MM.1S (cell line): Measurements from ENCODE around the gene TSPAN17.

ENCODE experiments used
- DNase-seq: peaks from one replicate; pipeline ENCODE4 v3.0.0-alpha.2; 2015
- H2AFZ ChIP-seq: fragments of 300-600 bp; sonication (generic); 2 replicates; pipeline ENCODE4 v1.6.0; 2016; ENCODE audit warnings: antibody characterized with exemption, low read length
- H3F3A ChIP-seq: fragments of 300-600 bp; sonication (generic); 2 replicates; pipeline ENCODE4 v1.6.1; 2016; ENCODE audit warnings: mild to moderate bottlenecking, antibody characterized with exemption, low read length, moderate library complexity, mixed read lengths; ENCODE audit not compliant: insufficient read depth
- H3K27ac ChIP-seq: fragments of 300-600 bp; sonication (generic); 2 replicates; pipeline ENCODE4 v1.5.1; 2016; ENCODE audit warnings: mild to moderate bottlenecking, low read length
- H3K27me3 ChIP-seq: fragments of 300-600 bp; sonication (generic); replicated peaks from 2 replicates; pipeline ENCODE4 v1.6.0; 2016; ENCODE audit warnings: low read length; ENCODE audit not compliant: insufficient read depth
- H3K36me3 ChIP-seq: fragments of 300-600 bp; sonication (generic); replicated peaks from 2 replicates; pipeline ENCODE4 v1.6.1; 2016; ENCODE audit warnings: mild to moderate bottlenecking, low read length, mixed read lengths; ENCODE audit not compliant: insufficient read depth
- H3K4me1 ChIP-seq: fragments of 300-600 bp; sonication (generic); 2 replicates; pipeline ENCODE4 v1.6.1; 2016; ENCODE audit warnings: low read length, mixed read lengths
- H3K4me2 ChIP-seq: fragments of 300-600 bp; sonication (generic); 2 replicates; pipeline ENCODE4 v1.6.0; 2016; ENCODE audit warnings: low read depth, low read length
- H3K4me3 ChIP-seq: fragments of 300-600 bp; sonication (generic); 2 replicates; pipeline ENCODE4 v1.5.1; 2016; ENCODE audit warnings: low read length, mixed read lengths
- H3K79me2 ChIP-seq: fragments of 300-600 bp; sonication (generic); 2 replicates; pipeline ENCODE4 v1.6.1; 2016; ENCODE audit warnings: mixed run types, low read length, mixed read lengths
- H3K9ac ChIP-seq: fragments of 300-600 bp; sonication (generic); 2 replicates; pipeline ENCODE4 v1.6.1; 2016; ENCODE audit warnings: low read length, mixed read lengths
- H3K9me2 ChIP-seq: fragments of 300-600 bp; sonication (generic); replicated peaks from 2 replicates; pipeline ENCODE4 v1.6.1; 2016; ENCODE audit warnings: mild to moderate bottlenecking, low read length, mixed read lengths; ENCODE audit not compliant: insufficient read depth
- H3K9me3 ChIP-seq: fragments of 300-600 bp; sonication (generic); replicated peaks from 2 replicates; pipeline ENCODE4 v1.6.1; 2016; ENCODE audit warnings: mild to moderate bottlenecking, low read length, mixed read lengths; ENCODE audit not compliant: insufficient read depth
- H4K20me1 ChIP-seq: fragments of 300-600 bp; sonication (generic); 2 replicates; pipeline ENCODE4 v1.6.1; 2016; ENCODE audit warnings: mild to moderate bottlenecking, low read length, moderate library complexity, mixed read lengths; ENCODE audit not compliant: insufficient read depth
- CTCF ChIP-seq: fragments of 300-600 bp; sonication (generic); IDR thresholded peaks from 2 replicates; pipeline ENCODE4 v1.5.1; 2016; ENCODE audit warnings: antibody characterized with exemption, low read length, mixed read lengths
- EZH2 ChIP-seq: fragments of 300-600 bp; sonication (generic); optimal IDR thresholded peaks from 2 replicates; pipeline ENCODE3; 2017; ENCODE audit warnings: low read depth, mild to moderate bottlenecking, antibody characterized with exemption, low read length, mixed read lengths
- EZH2phosphoT487 ChIP-seq: fragments of 300-600 bp; sonication (generic); IDR thresholded peaks from 2 replicates; pipeline ENCODE4 v1.6.1; 2018; ENCODE audit warnings: antibody characterized with exemption, low read length

TSPAN17 gene

GRCh38 chr5:176614805-176615478, 32.3 kb upstream of the TSPAN17 start:
- Histone ChIP-seq H3K4me3 (no peak overlapping the region), H3K4me1 (peaks cover 7% of the 10 kb centered on the region; the same call in 1 of the 2 replicates), H3K27me3 (peaks cover 70% of the 10 kb centered on the region), H3K79me2 (no peaks in the 10 kb centered on the region), H3K9me3 (no peaks in the 10 kb centered on the region), H3K36me3 (no peaks in the 10 kb centered on the region), H3K9ac (no peak overlapping the region), H4K20me1 (no peaks in the 10 kb centered on the region), H3K9me2 (no peaks in the 10 kb centered on the region), H2AFZ (no peak overlapping the region), H3K27ac (no peak overlapping the region), H3K4me2 (no peak overlapping the region), H3F3A (0 out of 2 replicates have a peak, but pooled peaks cover 4% of the 10 kb centered on the region)
- TF ChIP-seq EZH2 (no peak), EZH2phosphoT487 (no peak), CTCF (no peak)
- no peak for DNase-seq

- Histone ChIP-seq H3K4me1 (0 out of 2 replicates have a peak, but pooled peaks cover 1% of the 10 kb centered on the region), H3K79me2 (no peaks in the 10 kb centered on the region), H3K9ac (no peak overlapping the region), H2AFZ (no peak overlapping the region), H3K4me3 (no peak overlapping the region), H3K27me3 (peaks cover 80% of the 10 kb centered on the region), H3F3A (no peaks in the 10 kb centered on the region), H3K36me3 (no peaks in the 10 kb centered on the region), H4K20me1 (no peaks in the 10 kb centered on the region), H3K9me2 (no peaks in the 10 kb centered on the region), H3K4me2 (no peak overlapping the region), H3K9me3 (no peaks in the 10 kb centered on the region), H3K27ac (no peak overlapping the region)
- no peak for DNase-seq
- no peak for TF ChIP-seq CTCF
- TF ChIP-seq EZH2phosphoT487 = no peak
- no peak for TF ChIP-seq EZH2
Observed at GRCh38 chr5:176616511-176616910, 30.8 kb upstream of the TSPAN17 start.

DNA sequence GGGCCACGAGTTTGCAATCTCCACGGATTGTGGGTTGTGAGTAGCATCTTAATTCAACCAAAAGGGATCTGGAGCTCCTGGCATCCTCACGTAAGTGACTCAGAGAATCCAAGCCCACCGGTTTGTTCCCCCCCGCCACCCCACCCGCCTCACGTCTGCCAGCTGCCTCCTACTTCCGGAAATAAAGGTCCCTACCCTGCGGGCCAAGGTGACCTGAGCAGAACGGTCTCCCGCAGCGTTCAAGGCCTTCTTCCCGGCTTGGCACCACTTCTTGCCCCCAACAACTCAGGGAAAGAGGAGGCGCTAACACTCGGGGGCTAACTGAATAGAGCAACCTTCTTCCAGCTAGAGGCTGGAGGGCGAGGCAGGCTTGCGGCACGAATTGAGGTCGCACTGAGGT, 28.5 kb upstream of the TSPAN17 start:
- Histone ChIP-seq H4K20me1 (no peaks in the 10 kb centered on the region), H3K4me3 (no peak overlapping the region), H2AFZ (no peak overlapping the region), H3K27me3 (peaks cover 72% of the 10 kb centered on the region), H3K9me3 (no peaks in the 10 kb centered on the region), H3K27ac (no peak overlapping the region), H3F3A (no peaks in the 10 kb centered on the region), H3K4me2 (no peak overlapping the region), H3K9ac (no peak overlapping the region), H3K4me1 (no peaks in the 10 kb centered on the region), H3K36me3 (no peaks in the 10 kb centered on the region), H3K9me2 (no peaks in the 10 kb centered on the region), H3K79me2 (no peaks in the 10 kb centered on the region)
- no peak for TF ChIP-seq CTCF
- no peak for TF ChIP-seq EZH2phosphoT487
- TF ChIP-seq EZH2 = no peak
- DNase-seq = no peak
